HepG2 (cell line): ENCODE results near the gene CDC40. TPM values are rescaled to one million over a fixed set of nuclear protein-coding genes. Genes with fewer than 3 reads are reported as not detected.

Source experiments
- ARNT ChIP-seq: fragments of 450-650 bp; IDR thresholded peaks from 2 replicates; pipeline ENCODE4 v1.6.1; 2017
- ATF3 ChIP-seq: sonication (generic); formaldehyde crosslinking; IDR thresholded peaks from 2 replicates; pipeline ENCODE4 v1.4.0; 2020; ENCODE audit warnings: missing genetic modification reagents
- ELF1 ChIP-seq: sonication (generic); formaldehyde crosslinking; IDR thresholded peaks from 2 replicates; pipeline ENCODE4 v1.4.0; 2020; ENCODE audit warnings: missing genetic modification reagents
- GABPB1 ChIP-seq: IDR thresholded peaks from 2 replicates; pipeline ENCODE4 v1.6.1; 2016; ENCODE audit warnings: mild to moderate bottlenecking, missing genetic modification reagents, moderate library complexity, missing compliant biosample characterization
- GFI1 ChIP-seq: sonication (generic); formaldehyde crosslinking; IDR thresholded peaks from 2 replicates; pipeline ENCODE4 v1.5.0; 2020; ENCODE audit warnings: missing genetic modification reagents, mild to moderate bottlenecking, borderline replicate concordance
- HOXA9 ChIP-seq: sonication (generic); formaldehyde crosslinking; IDR thresholded peaks from 2 replicates; pipeline ENCODE4 v1.8.1; 2022; ENCODE audit warnings: missing genetic modification reagents, mild to moderate bottlenecking, moderate library complexity, borderline replicate concordance
- NFE2 ChIP-seq: sonication (generic); formaldehyde crosslinking; IDR thresholded peaks from 2 replicates; pipeline ENCODE4 v1.4.0; 2020; ENCODE audit warnings: missing genetic modification reagents
- ONECUT2 ChIP-seq: sonication (generic); formaldehyde crosslinking; IDR thresholded peaks from 2 replicates; pipeline ENCODE4 v1.4.0; 2020; ENCODE audit warnings: missing genetic modification reagents
- POGZ ChIP-seq: sonication (generic); formaldehyde crosslinking; IDR thresholded peaks from 2 replicates; pipeline ENCODE4 v1.4.0; 2020; ENCODE audit warnings: mild to moderate bottlenecking, missing genetic modification reagents
- POLR2AphosphoS5 ChIP-seq: IDR thresholded peaks from 2 replicates; pipeline ENCODE4 v1.6.1; 2012; ENCODE audit warnings: low read depth, low read length
- PRPF4 ChIP-seq: fragments of 200-400 bp; formaldehyde crosslinking; IDR thresholded peaks from 2 replicates; pipeline ENCODE4 v1.6.1; 2016; ENCODE audit warnings: low read length, low read depth; ENCODE audit not compliant: poor library complexity, severe bottlenecking
- SAP130 ChIP-seq: IDR thresholded peaks from 2 replicates; pipeline ENCODE4 v1.6.1; 2016; ENCODE audit warnings: low read depth
- TOE1 ChIP-seq: sonication (generic); formaldehyde crosslinking; IDR thresholded peaks from 2 replicates; pipeline ENCODE4 v1.4.0; 2020; ENCODE audit warnings: mild to moderate bottlenecking, missing genetic modification reagents
- YEATS4 ChIP-seq: sonication (generic); formaldehyde crosslinking; IDR thresholded peaks from 2 replicates; pipeline ENCODE4 v1.4.0; 2020; ENCODE audit warnings: missing genetic modification reagents, borderline replicate concordance
- ZBTB3 ChIP-seq: sonication (generic); formaldehyde crosslinking; IDR thresholded peaks from 2 replicates; pipeline ENCODE4 v1.4.0; 2020; ENCODE audit warnings: low read depth, mild to moderate bottlenecking, moderate library complexity, missing genetic modification reagents, borderline replicate concordance
- ZNF33A ChIP-seq: sonication (generic); formaldehyde crosslinking; IDR thresholded peaks from 2 replicates; pipeline ENCODE4 v1.5.1; 2020; ENCODE audit warnings: missing genetic modification reagents, mild to moderate bottlenecking, moderate library complexity, borderline replicate concordance
- polyA plus RNA-seq, 8 experiments: library from polyadenylated mRNA; depleted of rRNA in 3 of 8; stranded (reverse) in 7 of 8; unstranded in 1 of 8; fragments of >200 nt; fragmentation: Illumina TruSeq in 4 of 8; extraction: Trizol in 4 of 8; gene quantifications; 2 replicates each; pipeline versions ENCODE4 v1.2.1 to v1.2.3, GENCODE V29; 2011 to 2016; ENCODE audit warnings: low read depth in 4 of 8, missing spikeins in 1 of 8, mixed read lengths in 1 of 8; ENCODE audit not compliant: insufficient read depth in 1 of 8
- total RNA-seq, 5 experiments: library from RNA; depleted of rRNA; stranded (reverse); fragments of >200 nt; fragmentation: Illumina TruSeq; extraction: Trizol; gene quantifications; 2 replicates each; pipeline ENCODE4 v1.2.3, GENCODE V29; 2016; ENCODE audit warnings: low read depth in 1 of 5
- TF ChIP-seq, protein P1 (sequence below): sonication (generic); formaldehyde crosslinking; IDR thresholded peaks from 2 replicates; pipeline ENCODE4 v1.5.0; 2020; ENCODE audit warnings: mild to moderate bottlenecking, missing genetic modification reagents, borderline replicate concordance
- TF ChIP-seq, protein P2 (sequence below): sonication (generic); formaldehyde crosslinking; IDR thresholded peaks from 2 replicates; pipeline ENCODE4 v1.4.0; 2020; ENCODE audit warnings: mild to moderate bottlenecking, missing genetic modification reagents
- TF ChIP-seq, protein P3 (sequence below): IDR thresholded peaks from 2 replicates; pipeline ENCODE4 v1.6.1; 2016; ENCODE audit warnings: mild to moderate bottlenecking
- TF ChIP-seq, protein P4 (sequence below): IDR thresholded peaks from 2 replicates; pipeline ENCODE4 v1.6.1; 2016; ENCODE audit warnings: missing compliant biosample characterization, missing genetic modification reagents, borderline replicate concordance

Gene CDC40
- total and polyA plus RNA-seq, 2 of the 13 experiments (the other 11 are each of a cell fraction or from before 2014, with no cell fraction given): 11.4 to 21.5 TPM

DNA sequence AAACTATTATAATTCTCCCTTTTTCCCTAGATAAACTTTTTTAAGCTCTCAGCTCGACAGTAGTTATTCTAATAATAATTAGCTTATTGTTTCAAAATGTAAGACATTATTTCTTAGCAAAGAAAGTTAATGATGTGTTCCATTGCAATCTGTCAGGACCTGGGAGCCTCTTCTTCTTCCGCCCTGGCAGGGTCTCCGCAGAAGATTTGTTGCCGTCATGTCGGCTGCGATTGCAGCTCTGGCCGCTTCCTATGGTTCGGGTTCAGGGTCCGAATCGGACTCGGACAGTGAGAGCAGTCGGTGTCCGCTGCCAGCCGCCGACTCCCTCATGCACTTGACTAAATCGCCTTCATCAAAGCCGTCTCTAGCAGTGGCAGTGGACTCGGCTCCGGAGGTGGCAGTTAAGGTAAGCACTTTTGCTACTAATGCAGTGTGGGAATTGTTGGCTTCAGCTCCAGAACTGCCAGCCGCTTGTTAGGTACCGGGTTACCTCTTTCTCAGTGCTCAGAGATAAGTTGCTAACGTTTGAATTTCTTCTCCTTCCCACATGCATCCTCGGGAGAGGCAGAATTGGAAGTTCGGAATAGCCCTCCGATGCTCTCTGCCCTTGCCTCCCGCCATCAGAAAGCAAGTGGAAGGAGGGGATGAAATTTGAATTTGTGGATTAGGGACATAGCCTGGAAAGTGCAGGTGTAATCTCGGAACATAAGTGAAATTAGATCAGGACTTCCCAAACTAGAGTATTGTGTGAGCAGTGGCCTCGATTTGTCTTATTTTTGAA is at the start of gene CDC40 (continued):
- TF ChIP-seq ONECUT2 (no peak), GFI1 (CRISPR knock-in tag) (0 out of 2 replicates have a peak, but pooled peaks have one; percentile 46), POGZ (CRISPR knock-in tag) (no peak; the same call in 1 of the 2 replicates), ZNF33A (no peak), TOE1 (0 out of 2 replicates have a peak, but pooled peaks have one; percentile 72), GABPB1 (0 out of 2 replicates have a peak, but pooled peaks have one; percentile 10), SAP130 (peak; percentile 83), ELF1 (CRISPR knock-in tag) (peak; percentile 78), POLR2AphosphoS5 (peak; percentile 85), ATF3 (no peak), PRPF4 (no peak), ZBTB3 (0 out of 2 replicates have a peak, but pooled peaks have one; percentile 17), HOXA9 (no peak), YEATS4 (CRISPR knock-in tag) (peak; percentile 39; the same call in 1 of the 2 replicates), NFE2 (0 out of 2 replicates have a peak, but pooled peaks have one; percentile 20), ARNT (no peak)
- TF ChIP-seq, protein P1, sequence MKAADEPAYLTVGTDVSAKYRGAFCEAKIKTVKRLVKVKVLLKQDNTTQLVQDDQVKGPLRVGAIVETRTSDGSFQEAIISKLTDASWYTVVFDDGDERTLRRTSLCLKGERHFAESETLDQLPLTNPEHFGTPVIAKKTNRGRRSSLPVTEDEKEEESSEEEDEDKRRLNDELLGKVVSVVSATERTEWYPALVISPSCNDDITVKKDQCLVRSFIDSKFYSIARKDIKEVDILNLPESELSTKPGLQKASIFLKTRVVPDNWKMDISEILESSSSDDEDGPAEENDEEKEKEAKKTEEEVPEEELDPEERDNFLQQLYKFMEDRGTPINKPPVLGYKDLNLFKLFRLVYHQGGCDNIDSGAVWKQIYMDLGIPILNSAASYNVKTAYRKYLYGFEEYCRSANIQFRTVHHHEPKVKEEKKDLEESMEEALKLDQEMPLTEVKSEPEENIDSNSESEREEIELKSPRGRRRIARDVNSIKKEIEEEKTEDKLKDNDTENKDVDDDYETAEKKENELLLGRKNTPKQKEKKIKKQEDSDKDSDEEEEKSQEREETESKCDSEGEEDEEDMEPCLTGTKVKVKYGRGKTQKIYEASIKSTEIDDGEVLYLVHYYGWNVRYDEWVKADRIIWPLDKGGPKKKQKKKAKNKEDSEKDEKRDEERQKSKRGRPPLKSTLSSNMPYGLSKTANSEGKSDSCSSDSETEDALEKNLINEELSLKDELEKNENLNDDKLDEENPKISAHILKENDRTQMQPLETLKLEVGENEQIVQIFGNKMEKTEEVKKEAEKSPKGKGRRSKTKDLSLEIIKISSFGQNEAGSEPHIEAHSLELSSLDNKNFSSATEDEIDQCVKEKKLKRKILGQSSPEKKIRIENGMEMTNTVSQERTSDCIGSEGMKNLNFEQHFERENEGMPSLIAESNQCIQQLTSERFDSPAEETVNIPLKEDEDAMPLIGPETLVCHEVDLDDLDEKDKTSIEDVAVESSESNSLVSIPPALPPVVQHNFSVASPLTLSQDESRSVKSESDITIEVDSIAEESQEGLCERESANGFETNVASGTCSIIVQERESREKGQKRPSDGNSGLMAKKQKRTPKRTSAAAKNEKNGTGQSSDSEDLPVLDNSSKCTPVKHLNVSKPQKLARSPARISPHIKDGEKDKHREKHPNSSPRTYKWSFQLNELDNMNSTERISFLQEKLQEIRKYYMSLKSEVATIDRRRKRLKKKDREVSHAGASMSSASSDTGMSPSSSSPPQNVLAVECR (CRISPR knock-in tag): peak; percentile 69; the same call in 1 of the 2 replicates
- TF ChIP-seq, protein P2, sequence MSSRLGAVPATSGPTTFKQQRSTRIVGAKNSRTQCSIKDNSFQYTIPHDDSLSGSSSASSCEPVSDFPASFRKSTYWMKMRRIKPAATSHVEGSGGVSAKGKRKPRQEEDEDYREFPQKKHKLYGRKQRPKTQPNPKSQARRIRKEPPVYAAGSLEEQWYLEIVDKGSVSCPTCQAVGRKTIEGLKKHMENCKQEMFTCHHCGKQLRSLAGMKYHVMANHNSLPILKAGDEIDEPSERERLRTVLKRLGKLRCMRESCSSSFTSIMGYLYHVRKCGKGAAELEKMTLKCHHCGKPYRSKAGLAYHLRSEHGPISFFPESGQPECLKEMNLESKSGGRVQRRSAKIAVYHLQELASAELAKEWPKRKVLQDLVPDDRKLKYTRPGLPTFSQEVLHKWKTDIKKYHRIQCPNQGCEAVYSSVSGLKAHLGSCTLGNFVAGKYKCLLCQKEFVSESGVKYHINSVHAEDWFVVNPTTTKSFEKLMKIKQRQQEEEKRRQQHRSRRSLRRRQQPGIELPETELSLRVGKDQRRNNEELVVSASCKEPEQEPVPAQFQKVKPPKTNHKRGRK (CRISPR knock-in tag): peak; percentile 86; the same call in 1 of the 2 replicates
- TF ChIP-seq, protein P3, sequence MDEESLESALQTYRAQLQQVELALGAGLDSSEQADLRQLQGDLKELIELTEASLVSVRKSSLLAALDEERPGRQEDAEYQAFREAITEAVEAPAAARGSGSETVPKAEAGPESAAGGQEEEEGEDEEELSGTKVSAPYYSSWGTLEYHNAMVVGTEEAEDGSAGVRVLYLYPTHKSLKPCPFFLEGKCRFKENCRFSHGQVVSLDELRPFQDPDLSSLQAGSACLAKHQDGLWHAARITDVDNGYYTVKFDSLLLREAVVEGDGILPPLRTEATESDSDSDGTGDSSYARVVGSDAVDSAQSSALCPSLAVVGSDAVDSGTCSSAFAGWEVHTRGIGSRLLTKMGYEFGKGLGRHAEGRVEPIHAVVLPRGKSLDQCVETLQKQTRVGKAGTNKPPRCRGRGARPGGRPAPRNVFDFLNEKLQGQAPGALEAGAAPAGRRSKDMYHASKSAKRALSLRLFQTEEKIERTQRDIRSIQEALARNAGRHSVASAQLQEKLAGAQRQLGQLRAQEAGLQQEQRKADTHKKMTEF (CRISPR knock-in tag): peak; percentile 40; the same call in 1 of the 2 replicates
- TF ChIP-seq, protein P4, sequence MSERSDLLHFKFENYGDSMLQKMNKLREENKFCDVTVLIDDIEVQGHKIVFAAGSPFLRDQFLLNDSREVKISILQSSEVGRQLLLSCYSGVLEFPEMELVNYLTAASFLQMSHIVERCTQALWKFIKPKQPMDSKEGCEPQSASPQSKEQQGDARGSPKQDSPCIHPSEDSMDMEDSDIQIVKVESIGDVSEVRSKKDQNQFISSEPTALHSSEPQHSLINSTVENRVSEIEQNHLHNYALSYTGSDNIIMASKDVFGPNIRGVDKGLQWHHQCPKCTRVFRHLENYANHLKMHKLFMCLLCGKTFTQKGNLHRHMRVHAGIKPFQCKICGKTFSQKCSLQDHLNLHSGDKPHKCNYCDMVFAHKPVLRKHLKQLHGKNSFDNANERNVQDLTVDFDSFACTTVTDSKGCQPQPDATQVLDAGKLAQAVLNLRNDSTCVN (CRISPR knock-in tag): no peak
